CD4-positive, alpha-beta T cell treated with Interleukin-10 for 1 hour (primary cell): ENCODE measurements around the gene FAM217A.
"Not testable (repeated sequence)": the region's sequence is repeated elsewhere in the genome, so short reads cannot be mapped to it uniquely, and the experiment has no call there.

Experiments used
- DNase-seq: peaks from one replicate; pipeline ENCODE4 v3.0.0-alpha.2; 2020

Gene FAM217A

GRCh38 chr6:4078691-4079471, at the start of gene FAM217A:
FAM217A (minus strand) TSS chr6:4079137; CDS start chr6:4077414, 1,723 bp downstream.
- no peak for DNase-seq

DNA sequence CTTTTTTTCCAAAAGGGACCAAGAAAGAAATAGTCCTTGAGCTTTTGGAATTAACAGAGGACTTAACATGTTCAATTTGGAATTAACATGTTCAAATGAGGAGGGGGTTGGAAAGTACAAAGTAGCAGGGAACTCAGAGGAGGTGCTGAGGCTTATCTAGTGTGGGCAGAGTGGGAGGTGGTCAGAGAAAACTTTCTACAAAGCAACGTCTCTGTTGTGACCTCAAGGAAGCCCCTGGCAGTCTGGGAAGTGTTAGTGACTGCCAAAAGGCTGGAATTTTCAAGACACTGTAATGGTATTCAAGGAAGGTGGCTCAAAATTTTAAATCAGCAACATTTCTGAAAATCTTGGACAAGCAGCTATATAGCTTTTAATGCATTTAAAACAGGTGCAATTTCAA, 49.1 kb upstream of the FAM217A start:
- DNase-seq: no peak

DNA sequence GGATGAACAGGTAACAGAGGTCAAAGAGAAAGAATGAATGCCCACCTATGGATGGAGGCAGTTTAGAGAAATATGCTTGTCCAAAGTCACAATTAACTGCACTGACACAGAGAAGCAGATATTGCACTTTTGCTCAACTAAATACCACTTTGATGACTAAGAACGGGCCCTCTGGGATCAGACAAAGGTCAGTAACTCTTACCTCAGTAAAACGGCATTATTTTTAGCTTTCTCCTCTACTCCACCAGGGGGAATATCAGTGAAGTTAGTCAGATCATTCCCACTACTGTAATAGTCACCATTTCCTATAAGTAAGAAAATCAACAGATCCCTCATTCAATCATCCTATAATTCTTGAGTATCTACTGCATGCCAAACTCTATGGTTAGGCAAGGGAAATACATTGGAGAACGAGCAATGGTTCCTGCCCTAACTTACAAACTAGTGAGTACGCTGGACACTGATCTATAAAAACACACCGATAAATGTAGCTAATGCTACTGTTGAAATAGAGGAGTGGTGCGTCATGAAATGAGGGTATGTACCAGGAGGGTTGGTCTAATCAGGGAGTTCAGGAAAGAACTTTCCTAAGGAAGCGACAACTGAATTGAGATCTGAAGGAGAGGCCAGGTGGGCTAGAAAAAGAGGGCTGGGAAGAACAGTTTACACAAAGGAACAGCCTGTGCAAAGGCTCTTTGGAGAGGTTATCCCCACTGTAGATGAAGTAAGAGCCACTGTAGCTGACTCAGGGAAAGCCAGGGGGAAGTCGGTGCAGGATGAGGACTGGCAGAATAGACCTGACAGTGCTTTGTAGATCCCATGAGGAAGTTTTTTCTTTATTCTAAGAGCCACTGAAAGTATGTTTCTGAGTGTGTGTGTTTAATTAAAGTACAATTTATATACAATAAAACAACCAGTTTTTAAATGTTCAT, 47.3 kb upstream of the FAM217A start:
- no peak for DNase-seq

DNA sequence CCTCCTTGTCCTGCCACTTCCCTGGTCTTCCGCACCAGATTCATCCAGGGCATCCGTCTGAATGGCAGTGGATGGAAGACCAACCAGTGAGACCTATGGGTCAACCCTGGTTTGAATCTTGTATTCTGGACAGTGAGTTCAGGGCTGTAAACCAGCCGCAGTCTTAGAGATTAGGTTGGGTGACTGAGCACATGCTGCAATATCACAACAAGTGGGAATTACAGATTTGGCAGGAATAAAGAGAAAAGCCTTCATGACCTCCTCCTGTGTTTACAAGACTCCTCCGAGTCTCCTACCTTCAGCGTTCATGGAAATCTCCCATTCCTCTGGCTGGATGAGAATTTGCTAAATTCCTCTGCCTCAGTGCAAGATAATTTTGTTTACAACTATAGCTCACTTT, 46.6 kb upstream of the FAM217A start:
- DNase-seq: no peak

GRCh38 chr6:4124351-4124750, 45.4 kb upstream of the FAM217A start:
- no peak for DNase-seq

DNA sequence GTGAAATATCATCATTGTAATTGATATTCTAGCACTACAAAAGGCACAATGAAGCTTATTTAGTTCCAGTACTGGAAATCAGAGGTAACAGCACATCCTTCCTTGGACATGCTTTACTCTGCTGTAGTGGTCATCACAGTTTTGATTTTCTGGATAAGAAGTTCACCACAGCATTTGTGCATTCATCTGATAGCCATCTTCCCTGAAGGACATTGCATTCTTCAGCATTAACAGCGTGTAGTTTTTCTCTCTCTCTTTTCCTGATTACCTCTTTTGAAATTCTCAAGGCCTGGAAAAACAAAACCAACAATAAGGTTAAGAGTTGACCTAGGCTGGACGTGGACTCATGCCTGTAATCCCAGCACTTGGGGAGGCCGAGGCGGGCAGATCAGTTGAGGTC, 36.8 kb upstream of the FAM217A start:
- DNase-seq: no peak

DNA sequence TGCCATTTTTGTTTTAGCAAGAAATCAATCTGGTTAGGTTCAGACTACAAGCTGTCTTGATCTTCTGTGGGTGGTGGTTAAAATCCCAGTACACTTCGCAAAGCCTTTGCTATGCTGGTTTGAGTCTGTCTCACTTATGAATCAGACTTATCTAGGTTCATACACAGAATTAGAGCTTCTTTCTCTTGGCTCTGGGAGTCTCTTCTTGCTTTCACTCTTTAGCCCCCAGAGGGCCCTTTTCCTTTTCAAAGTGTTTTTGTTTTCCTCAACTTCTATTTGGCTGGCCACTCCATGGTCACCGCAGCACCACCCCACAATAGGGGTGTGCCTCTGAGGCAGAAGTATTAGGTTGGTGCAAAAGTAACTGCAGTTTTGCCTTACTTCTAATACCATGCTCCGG, 35.2 kb upstream of the FAM217A start:
- no peak for DNase-seq

DNA sequence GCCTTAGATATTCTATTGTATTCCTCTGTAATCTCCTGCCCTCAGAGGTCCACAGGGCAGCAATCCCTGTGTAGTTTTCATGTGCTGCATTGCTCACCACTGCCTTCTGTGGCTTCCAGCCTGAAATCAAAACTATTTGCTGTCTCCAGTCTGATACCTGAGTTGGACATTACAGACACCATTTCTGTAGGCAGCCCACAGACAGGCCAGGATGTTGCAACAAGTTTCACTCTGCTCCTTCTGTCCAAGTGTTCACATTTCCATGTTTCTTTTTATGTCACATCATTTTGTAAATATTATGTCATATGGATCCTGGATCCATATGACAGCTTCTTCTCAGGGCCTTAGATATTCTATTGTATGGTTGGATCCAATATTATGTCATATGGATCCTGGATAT, 34.7 kb upstream of the FAM217A start:
- DNase-seq: no peak

DNA sequence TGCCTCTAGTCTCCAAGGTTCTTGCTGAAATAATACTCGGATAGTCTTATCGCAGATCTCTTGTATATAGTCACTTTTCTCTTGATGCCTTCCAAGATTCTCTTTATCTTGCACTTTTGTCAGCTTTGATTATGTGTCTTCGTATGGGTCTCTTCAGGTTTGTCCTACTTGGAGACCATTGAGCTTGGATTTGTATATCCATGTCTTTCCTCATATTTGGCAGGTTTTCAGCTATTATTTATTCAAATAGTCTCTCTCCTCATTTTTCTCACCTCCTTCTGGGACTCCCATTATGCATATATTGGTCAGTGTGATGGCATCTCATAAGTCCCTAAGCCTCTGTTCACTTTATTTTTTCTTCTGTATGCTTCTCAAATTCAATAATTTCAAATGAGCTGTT, 33.4 kb upstream of the FAM217A start:
- no peak for DNase-seq

DNA sequence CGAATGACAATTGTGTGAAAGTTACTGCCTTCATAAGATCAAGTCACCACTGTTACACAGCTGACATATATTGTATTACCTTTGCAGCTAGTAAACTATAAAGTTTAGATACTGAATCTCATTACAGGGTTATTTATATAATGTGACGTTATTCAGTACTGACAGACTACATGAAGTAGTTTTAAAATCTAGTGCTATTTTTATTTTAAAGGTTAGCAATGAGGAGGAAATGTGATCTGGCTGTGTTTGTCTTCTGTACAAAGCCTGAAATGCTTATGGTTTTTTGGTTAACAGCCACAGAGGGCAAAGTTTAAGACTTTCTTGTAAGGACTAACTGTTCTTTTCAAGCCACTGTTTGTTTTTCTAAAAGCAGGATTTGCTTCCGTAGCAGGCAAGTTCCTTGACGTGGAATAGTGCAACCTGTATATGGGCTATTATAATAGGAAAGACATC, 30.5 kb upstream of the FAM217A start:
- DNase-seq: not testable (repeated sequence)

DNA sequence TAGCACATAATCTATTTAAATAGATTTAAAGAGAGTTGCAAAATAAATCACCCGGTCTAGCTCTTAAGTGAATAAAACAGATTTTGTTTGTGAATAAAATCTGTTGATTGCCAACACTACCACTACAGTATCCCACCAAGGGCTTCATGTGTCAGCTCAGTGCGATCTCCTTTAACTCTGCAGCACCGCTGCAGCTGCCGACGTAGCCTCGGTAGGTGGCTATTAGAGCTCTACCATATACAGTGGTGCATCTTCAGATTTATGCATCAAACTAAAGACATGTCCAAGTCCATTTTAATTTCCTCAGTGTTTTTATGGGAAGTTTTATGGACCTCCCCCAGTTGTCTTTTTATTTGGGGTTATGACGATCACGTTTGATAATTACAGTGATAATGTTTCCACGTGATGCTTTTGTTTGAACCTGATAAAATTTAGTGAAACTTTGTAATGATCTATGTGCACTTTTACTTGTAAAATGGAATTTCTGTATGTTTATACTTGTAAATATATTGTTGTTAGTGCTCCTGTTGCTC, 29.7 kb upstream of the FAM217A start:
- no peak for DNase-seq

GRCh38 chr6:4107873-4108272, 28.9 kb upstream of the FAM217A start:
- DNase-seq: no peak

- DNase-seq: no peak
Measured at GRCh38 chr6:4105980-4106536, 27.1 kb upstream of the FAM217A start.

DNA sequence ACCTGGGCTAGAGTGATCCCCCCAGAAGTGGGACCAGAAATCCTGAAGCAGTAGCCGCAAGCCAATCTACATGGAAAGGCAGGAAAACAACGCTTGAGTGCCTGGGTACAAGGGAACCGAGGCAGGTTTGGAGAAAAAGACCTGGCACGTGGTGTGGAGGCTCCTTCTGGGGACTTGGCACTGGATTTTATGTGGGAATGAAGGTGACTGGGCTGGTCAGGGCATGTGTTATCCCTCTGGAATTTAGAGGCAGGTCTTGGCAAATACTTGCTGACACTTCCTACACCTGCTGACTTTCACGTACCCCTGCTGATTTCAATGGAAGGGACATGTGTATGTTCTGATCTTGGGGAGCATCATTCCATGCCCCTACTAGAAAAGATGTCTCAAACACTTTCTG, 25.0 kb upstream of the FAM217A start:
- DNase-seq: no peak

DNA sequence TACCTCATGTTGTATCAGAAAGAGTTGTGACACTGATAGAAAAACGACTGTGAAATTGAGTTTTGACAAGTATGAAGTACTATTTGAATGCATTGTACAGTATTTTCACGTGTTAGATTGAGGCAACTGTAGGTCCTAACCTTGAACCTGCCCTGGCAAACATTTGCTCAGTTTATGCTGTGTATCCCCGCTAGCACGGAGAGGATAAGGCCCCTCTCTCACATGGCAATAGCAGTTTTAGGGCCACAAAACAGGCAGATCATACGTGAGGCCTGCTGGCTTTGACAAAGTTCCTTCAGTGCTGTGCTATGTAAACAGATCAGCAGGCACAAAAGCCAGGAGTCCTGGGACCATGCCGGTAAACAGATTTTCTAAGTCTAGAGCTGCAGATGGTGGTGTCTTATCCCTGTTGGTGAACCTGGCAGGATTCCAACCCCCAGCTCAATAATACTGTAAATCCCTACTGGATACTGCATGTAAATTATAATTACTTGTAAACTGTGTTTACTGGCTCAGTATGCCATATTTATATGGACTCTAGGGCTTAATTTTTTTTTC, 23.8 kb upstream of the FAM217A start:
- DNase-seq: no peak

- DNase-seq: no peak
Measured at GRCh38 chr6:4101298-4101697, 22.4 kb upstream of the FAM217A start.

- DNase-seq: no peak
Measured at GRCh38 chr6:4100655-4101054, 21.7 kb upstream of the FAM217A start.

GRCh38 chr6:4093288-4093687, 14.4 kb upstream of the FAM217A start:
- no peak for DNase-seq

DNA sequence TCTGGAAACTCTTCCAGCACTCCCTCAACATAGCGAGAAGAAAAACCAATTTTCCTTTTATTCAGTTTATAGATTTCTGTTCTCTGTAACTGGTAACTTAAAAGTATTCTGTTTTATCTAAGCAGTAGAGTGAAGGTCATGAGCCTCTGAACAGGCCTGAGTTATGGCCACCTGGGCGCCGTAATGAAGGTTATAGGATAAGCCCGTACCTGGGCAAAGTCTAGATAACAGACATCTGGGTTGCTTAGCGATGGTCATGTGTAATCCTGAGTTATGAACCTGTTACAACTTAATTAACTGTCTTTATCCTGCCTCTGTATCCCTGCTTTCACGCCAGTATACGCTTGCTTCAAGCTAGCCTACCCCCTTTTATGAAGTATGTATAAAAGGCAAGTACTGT, 13.0 kb upstream of the FAM217A start:
- no peak for DNase-seq

DNA sequence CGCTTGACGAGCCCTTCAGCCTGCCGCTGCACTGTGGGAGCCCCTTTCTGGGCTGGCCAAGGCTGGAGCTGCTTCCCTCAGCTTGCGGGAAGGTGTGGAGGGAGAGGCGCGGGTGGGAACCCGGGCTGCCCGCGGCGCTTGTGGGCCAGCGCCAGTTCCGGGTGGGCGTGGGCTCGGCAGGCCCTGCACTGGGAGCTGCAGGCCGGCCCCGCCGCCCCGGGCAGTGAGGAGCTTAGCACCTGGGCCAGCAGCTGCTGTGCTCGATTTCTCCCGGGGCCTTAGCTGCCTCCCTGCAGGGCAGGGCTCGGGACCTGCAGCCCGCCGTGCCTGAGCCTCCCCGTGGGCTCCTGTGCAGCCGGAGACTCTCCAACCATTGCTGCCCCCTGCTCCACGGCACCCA, 11.1 kb upstream of the FAM217A start:
- not testable (repeated sequence) for DNase-seq

GRCh38 chr6:4088704-4089103, 9.8 kb upstream of the FAM217A start:
- no peak for DNase-seq

DNA sequence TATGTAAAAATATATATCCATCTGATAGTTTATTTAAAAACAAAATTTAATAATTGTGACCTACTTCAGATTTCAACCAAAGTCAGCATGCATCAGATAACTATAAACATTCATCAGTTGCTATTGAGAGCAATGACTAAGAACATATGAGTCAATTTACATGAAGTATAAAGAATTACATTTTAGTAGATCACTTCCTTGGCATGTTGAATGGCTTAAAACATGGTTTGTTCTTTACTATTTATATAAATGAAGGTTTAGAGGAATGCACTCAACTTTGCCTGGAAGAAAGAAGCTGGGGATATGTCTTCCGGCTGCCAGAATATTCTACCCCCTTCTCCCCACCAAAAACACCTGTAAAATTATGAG, 6.4 kb upstream of the FAM217A start:
- no peak for DNase-seq
